Esophagus squamous epithelium (tissue), 5 donors: Measurements from ENCODE around the gene RABGGTA. TPM values are rescaled to one million over a fixed set of nuclear protein-coding genes. Genes with fewer than 3 reads are reported as not detected.

Experiments
- DNase-seq: peaks from one replicate; lab custom pipeline; 2025; lab: John Stamatoyannopoulos, UW
- H3K27ac ChIP-seq, 4 donors: fragments of 200-600 bp; sonication (generic); one replicate each; pipeline ENCODE4 v1.5.1; 2016 to 2019; ENCODE audit warnings: mild to moderate bottlenecking in 1 of 4
- H3K27me3 ChIP-seq, 4 donors: fragments of 200-600 bp; sonication (generic); 1 replicate in 3 of 4; 2 replicates in 1 of 4; pipeline versions ENCODE4 v1.5.1 to v1.6.0; 2017 to 2021; ENCODE audit warnings: antibody characterized with exemption in 1 of 4
- H3K36me3 ChIP-seq, 3 donors: fragments of 200-600 bp; sonication (generic); one replicate each; pipeline ENCODE4 v1.5.1; 2016 to 2019
- H3K4me1 ChIP-seq, 3 donors: fragments of 200-600 bp; sonication (generic); one replicate each; pipeline ENCODE4 v1.5.1; 2017 to 2019
- H3K4me3 ChIP-seq, 4 donors: fragments of 200-600 bp; sonication (generic); 1 replicate in 3 of 4; 2 replicates in 1 of 4; pipeline ENCODE4 v1.5.1; 2016 to 2019; ENCODE audit warnings: mild to moderate bottlenecking in 2 of 4, moderate library complexity in 1 of 4
- H3K9me3 ChIP-seq, 3 donors: fragments of 200-600 bp; sonication (generic); one replicate each; pipeline ENCODE4 v1.5.1; 2016 to 2019
- CTCF ChIP-seq, 6 experiments: fragments of 450-650 bp in 4 of 6; fragments of 200-600 bp in 2 of 6; sonication (generic) in 2 of 6; IDR thresholded peaks; one replicate each; pipeline ENCODE4 v1.5.1; 2016 to 2019; ENCODE audit warnings: antibody characterized with exemption in 6 of 6, mild to moderate bottlenecking in 4 of 6, moderate library complexity in 4 of 6
- POLR2A ChIP-seq, 4 donors: fragments of 450-650 bp; IDR thresholded peaks; one replicate each; pipeline ENCODE4 v1.6.1; 2017; ENCODE audit warnings: antibody characterized with exemption in 4 of 4, mild to moderate bottlenecking in 4 of 4, moderate library complexity in 3 of 4
- WGBS, 2 donors: methylation state at CpG; one replicate each; pipeline ENCODE4 v1.1.5; 2018; 5-methylcytosine and 5-hydroxymethylcytosine counted together
- intact Hi-C: fragments of 100-400 bp; cut with DNase I; formaldehyde crosslinking; loops from one replicate; pipeline ENCODE4 v1.15.0; 2022
- total RNA-seq, 4 donors: library from RNA; depleted of rRNA; stranded (reverse); fragments of >200 nt; gene quantifications; one replicate each; pipeline ENCODE4 v1.1.0, GENCODE V29; 2016
- donor health status: DM: yes; HTN: yes; CAD: no.

Gene RABGGTA
- total RNA-seq, 4 donors from 2014 or later, result 68.9 to 171 (median 108) TPM

GRCh38 chr14:24279301-24280186 lies 8.1 kb upstream of the RABGGTA start:
- Histone ChIP-seq H3K4me1 (peaks cover 26 to 96% (median 45%) of the 10 kb centered on the region in 3 donors), H3K27me3 (no peaks in the 10 kb centered on the region), H3K36me3 (no peaks in the 10 kb centered on the region), H3K4me3 (no peak overlapping the region), H3K9me3 (no peaks in the 10 kb centered on the region), H3K27ac (peak overlapping the region; percentile 67 to 88 (median 78))
- TF ChIP-seq CTCF (IDR thresholded peaks at IDR 0.05) (peak in 5 of 6 experiments; percentile 10 to 69 (median 42)), POLR2A (IDR thresholded peaks at IDR 0.05) (no peak)
- DNase-seq, result no peak
- intact Hi-C loops, result no loop called here
- WGBS, 2 donors, result 50 to 72% methylated on average over 9 to 11 of the region's 11 CpGs

GRCh38 chr14:24278424-24278823 lies 7.0 kb upstream of the RABGGTA start:
- Histone ChIP-seq H3K4me1 (peaks cover 21 to 96% (median 40%) of the 10 kb centered on the region in 3 donors), H3K9me3 (no peaks in the 10 kb centered on the region), H3K27ac (peak overlapping the region; percentile 67 to 88 (median 78)), H3K27me3 (no peaks in the 10 kb centered on the region), H3K4me3 (no peak overlapping the region), H3K36me3 (no peaks in the 10 kb centered on the region)
- TF ChIP-seq POLR2A (IDR thresholded peaks at IDR 0.05), result no peak
- TF ChIP-seq CTCF (IDR thresholded peaks at IDR 0.05), result no peak
- WGBS, 2 donors, result 91 to 98% methylated on average over 5 of the region's 5 CpGs
- DNase-seq, result no peak
- intact Hi-C loops, result no loop called here

- Histone ChIP-seq H3K4me3 (no peak overlapping the region), H3K4me1 (peaks cover 26 to 96% (median 40%) of the 10 kb centered on the region in 3 donors), H3K36me3 (no peaks in the 10 kb centered on the region), H3K27ac (peak overlapping the region in 3 of 4 donors; percentile 67 to 88 (median 83)), H3K27me3 (no peaks in the 10 kb centered on the region), H3K9me3 (no peaks in the 10 kb centered on the region)
- intact Hi-C loops, result no loop called here
- 66 to 84% methylated on average over 9 to 11 of the region's 11 CpGs for WGBS, 2 donors
- no peak for TF ChIP-seq POLR2A (IDR thresholded peaks at IDR 0.05)
- no peak for TF ChIP-seq CTCF (IDR thresholded peaks at IDR 0.05)
- DNase-seq, result no peak
These were observed 6.4 kb upstream of the RABGGTA start for GRCh38 chr14:24277606-24278321.

- DNase-seq, result no peak
- WGBS, 2 donors, result 81 to 87% methylated on average over 6 of the region's 6 CpGs
- H3K4me1 ChIP-seq, result peaks cover 31 to 97% (median 40%) of the 10 kb centered on the region in 3 donors
These were observed 5.7 kb upstream of the RABGGTA start for GRCh38 chr14:24277071-24277470.

More at GRCh38 chr14:24277071-24277470, 5.7 kb upstream of the RABGGTA start:
- Histone ChIP-seq H3K36me3 (no peaks in the 10 kb centered on the region), H3K4me3 (no peak overlapping the region), H3K27ac (peak overlapping the region in 2 of 4 donors; percentile 83 to 88), H3K27me3 (no peaks in the 10 kb centered on the region), H3K9me3 (no peaks in the 10 kb centered on the region)
- TF ChIP-seq POLR2A (IDR thresholded peaks at IDR 0.05), result no peak
- no peak for TF ChIP-seq CTCF (IDR thresholded peaks at IDR 0.05)
- intact Hi-C loops, result no loop called here
